HepG2 (cell line): ENCODE results near the gene WDR81. TPM values are rescaled to one million over a fixed set of nuclear protein-coding genes. Genes with fewer than 3 reads are reported as not detected.

Experiments
- CAMTA2 ChIP-seq: sonication (generic); formaldehyde crosslinking; IDR thresholded peaks from 2 replicates; pipeline ENCODE4 v1.4.0; 2020; ENCODE audit warnings: mild to moderate bottlenecking, missing genetic modification reagents, borderline replicate concordance
- CENPT ChIP-seq: sonication (generic); formaldehyde crosslinking; IDR thresholded peaks from 2 replicates; pipeline ENCODE4 v1.8.0; 2022; ENCODE audit warnings: low read depth, mild to moderate bottlenecking, moderate library complexity, missing genetic modification reagents
- HMGA1 ChIP-seq: sonication (generic); formaldehyde crosslinking; conservative IDR thresholded peaks from 2 replicates; pipeline ENCODE4 v1.4.0; 2020; ENCODE audit warnings: missing genetic modification reagents
- KLF9 ChIP-seq: IDR thresholded peaks from 2 replicates; pipeline ENCODE4 v1.6.1; 2016; ENCODE audit warnings: low read depth
- MAZ ChIP-seq, 2 experiments: sonication (generic) in 1 of 2; formaldehyde crosslinking in 1 of 2; IDR thresholded peaks; 2 replicates each; pipeline versions ENCODE4 v1.5.0 to v1.6.1; 2012 to 2020; ENCODE audit warnings: low read depth in 2 of 2, mild to moderate bottlenecking in 2 of 2, borderline replicate concordance in 1 of 2, improper control_type of control experiment in 1 of 2, low read length in 1 of 2, missing genetic modification reagents in 1 of 2, moderate library complexity in 1 of 2
- MEIS1 ChIP-seq: sonication (generic); formaldehyde crosslinking; IDR thresholded peaks from 2 replicates; pipeline ENCODE4 v1.9.0; 2021; ENCODE audit warnings: mild to moderate bottlenecking, missing genetic modification reagents, moderate library complexity, borderline replicate concordance
- NBN ChIP-seq: fragments of 450-650 bp; conservative IDR thresholded peaks from 2 replicates; pipeline ENCODE4 v1.6.1; 2017
- PAF1 ChIP-seq: IDR thresholded peaks from 2 replicates; pipeline ENCODE4 v1.6.1; 2016; ENCODE audit warnings: missing genetic modification reagents, missing compliant biosample characterization
- PATZ1 ChIP-seq: sonication (generic); formaldehyde crosslinking; IDR thresholded peaks from 2 replicates; pipeline ENCODE4 v1.4.0; 2020; ENCODE audit warnings: missing genetic modification reagents
- RELA ChIP-seq: sonication (generic); formaldehyde crosslinking; IDR thresholded peaks from 2 replicates; pipeline ENCODE4 v1.4.0; 2020; ENCODE audit warnings: missing genetic modification reagents
- RNF219 ChIP-seq: sonication (generic); formaldehyde crosslinking; IDR thresholded peaks from 2 replicates; pipeline ENCODE4 v1.5.0; 2020; ENCODE audit warnings: mild to moderate bottlenecking, missing genetic modification reagents
- TFDP1 ChIP-seq: IDR thresholded peaks from 2 replicates; pipeline ENCODE4 v1.6.1; 2016; ENCODE audit warnings: missing compliant biosample characterization, missing genetic modification reagents, borderline replicate concordance
- TFDP2 ChIP-seq: sonication (generic); formaldehyde crosslinking; IDR thresholded peaks from 2 replicates; pipeline ENCODE4 v1.4.0; 2020; ENCODE audit warnings: missing genetic modification reagents
- THYN1 ChIP-seq: sonication (generic); formaldehyde crosslinking; IDR thresholded peaks from 2 replicates; pipeline ENCODE4 v1.8.1; 2023; ENCODE audit warnings: low read depth, mild to moderate bottlenecking, moderate library complexity, missing genetic modification reagents, borderline replicate concordance
- TP53 ChIP-seq: sonication (generic); formaldehyde crosslinking; conservative IDR thresholded peaks from 2 replicates; pipeline ENCODE4 v1.4.0; 2020; ENCODE audit warnings: missing genetic modification reagents
- YEATS4 ChIP-seq: sonication (generic); formaldehyde crosslinking; IDR thresholded peaks from 2 replicates; pipeline ENCODE4 v1.4.0; 2020; ENCODE audit warnings: missing genetic modification reagents, borderline replicate concordance
- YY1 ChIP-seq: IDR thresholded peaks from 2 replicates; pipeline ENCODE4 v1.6.1; 2011; ENCODE audit warnings: low read length, low read depth, moderate library complexity, mild to moderate bottlenecking; ENCODE audit not compliant: insufficient read depth, insufficient replicate concordance
- ZNF770 ChIP-seq: sonication (generic); formaldehyde crosslinking; IDR thresholded peaks from 2 replicates; pipeline ENCODE4 v1.5.0; 2020; ENCODE audit warnings: mild to moderate bottlenecking, missing genetic modification reagents
- ZSCAN5A ChIP-seq: sonication (generic); formaldehyde crosslinking; IDR thresholded peaks from 2 replicates; pipeline ENCODE4 v1.8.0; 2022; ENCODE audit warnings: mild to moderate bottlenecking, missing genetic modification reagents, borderline replicate concordance
- polyA plus RNA-seq, 8 experiments: library from polyadenylated mRNA; depleted of rRNA in 3 of 8; stranded (reverse) in 7 of 8; unstranded in 1 of 8; fragments of >200 nt; fragmentation: Illumina TruSeq in 4 of 8; extraction: Trizol in 4 of 8; gene quantifications; 2 replicates each; pipeline versions ENCODE4 v1.2.1 to v1.2.3, GENCODE V29; 2011 to 2016; ENCODE audit warnings: low read depth in 4 of 8, missing spikeins in 1 of 8, mixed read lengths in 1 of 8; ENCODE audit not compliant: insufficient read depth in 1 of 8
- total RNA-seq, 5 experiments: library from RNA; depleted of rRNA; stranded (reverse); fragments of >200 nt; fragmentation: Illumina TruSeq; extraction: Trizol; gene quantifications; 2 replicates each; pipeline ENCODE4 v1.2.3, GENCODE V29; 2016; ENCODE audit warnings: low read depth in 1 of 5

Gene WDR81
- total and polyA plus RNA-seq, 2 of the 13 experiments (the other 11 are each of a cell fraction or from before 2014, with no cell fraction given): 9.1 to 16.7 TPM

GRCh38 chr17:1724351-1724868 is at the start of gene WDR81 (continued):
- no peak for TF ChIP-seq RNF219 (CRISPR knock-in tag)
- no peak for TF ChIP-seq NBN
- TF ChIP-seq CAMTA2 (CRISPR knock-in tag): no peak
- TF ChIP-seq TFDP2: peak; percentile 63
- TF ChIP-seq YY1: peak; percentile 64
- no peak for TF ChIP-seq ZSCAN5A (CRISPR knock-in tag)
- TF ChIP-seq THYN1: no peak
- TF ChIP-seq TP53 (CRISPR knock-in tag): no peak
- peak; percentile 89 for TF ChIP-seq TFDP1 (CRISPR knock-in tag)
- TF ChIP-seq MAZ (IDR thresholded peaks at IDR 0.05; ENCODE audit: borderline replicate concordance, low read depth, low read length): no peak
- peak; percentile 72 for TF ChIP-seq MAZ (CRISPR knock-in tag; IDR thresholded peaks at IDR 0.05; ENCODE audit: low read depth)
- TF ChIP-seq ZNF770: peak; percentile 68; the same call in 1 of the 2 replicates
- no peak for TF ChIP-seq HMGA1 (CRISPR knock-in tag)
- TF ChIP-seq YEATS4 (CRISPR knock-in tag): no peak; the same call in 1 of the 2 replicates
- TF ChIP-seq PATZ1 (CRISPR knock-in tag): peak; percentile 45; the same call in 1 of the 2 replicates
- no peak for TF ChIP-seq RELA
- no peak for TF ChIP-seq PAF1 (CRISPR knock-in tag)
- TF ChIP-seq MEIS1: peak; percentile 62; the same call in 1 of the 2 replicates
- TF ChIP-seq CENPT (CRISPR knock-in tag): no peak
- TF ChIP-seq KLF9 (CRISPR knock-in tag): no peak
